Esophagus muscularis mucosa (tissue), 4 donors: ENCODE data around the gene ACY1. TPM values are rescaled to one million over a fixed set of nuclear protein-coding genes. Genes with fewer than 3 reads are reported as not detected.

ENCODE experiments used
- DNase-seq: peaks from one replicate; pipeline ENCODE4 v3.0.0-alpha.2; 2017; ENCODE audit errors: extremely low spot score
- H3K27ac ChIP-seq, 4 donors: fragments of 200-600 bp; sonication (generic); replicated peaks in 1 of 4; 1 replicate in 3 of 4; 2 replicates in 1 of 4; pipeline ENCODE4 v1.5.1; 2016 to 2019; ENCODE audit warnings: mild to moderate bottlenecking in 1 of 4
- H3K27me3 ChIP-seq, 4 donors: fragments of 200-600 bp; sonication (generic); one replicate each; pipeline versions ENCODE4 v1.5.1 to v1.6.0; 2016 to 2019
- H3K36me3 ChIP-seq, 4 donors: fragments of 200-600 bp; sonication (generic); one replicate each; pipeline ENCODE4 v1.5.1; 2016 to 2019
- H3K4me1 ChIP-seq, 4 donors: fragments of 200-600 bp; sonication (generic); one replicate each; pipeline ENCODE4 v1.5.1; 2016 to 2019
- H3K4me3 ChIP-seq, 4 donors: fragments of 200-600 bp; sonication (generic); 1 replicate in 2 of 4; 2 replicates in 2 of 4; pipeline ENCODE4 v1.5.1; 2016 to 2019; ENCODE audit warnings: mild to moderate bottlenecking in 4 of 4, moderate library complexity in 1 of 4
- H3K9me3 ChIP-seq, 4 donors: fragments of 200-600 bp; sonication (generic); 1 replicate in 3 of 4; 2 replicates in 1 of 4; pipeline ENCODE4 v1.5.1; 2016 to 2019
- EP300 ChIP-seq: sonication (generic); formaldehyde crosslinking; IDR thresholded peaks from one replicate; pipeline ENCODE4 v1.6.1; 2017; ENCODE audit warnings: antibody characterized with exemption
- POLR2A ChIP-seq: fragments of 450-650 bp; IDR thresholded peaks from one replicate; pipeline ENCODE4 v1.6.1; 2017; ENCODE audit warnings: antibody characterized with exemption, moderate library complexity, mild to moderate bottlenecking, low read depth
- POLR2AphosphoS5 ChIP-seq, 2 donors: sonication (generic); formaldehyde crosslinking; IDR thresholded peaks; one replicate each; pipeline ENCODE4 v1.6.1; 2017; ENCODE audit warnings: antibody characterized with exemption in 2 of 2
- WGBS: methylation state at CpG from one replicate; pipeline ENCODE4 v1.1.5; 2018; 5-methylcytosine and 5-hydroxymethylcytosine counted together
- intact Hi-C: fragments of 100-400 bp; cut with DNase I; formaldehyde crosslinking; loops from one replicate; pipeline ENCODE4 v1.15.1; 2023
- total RNA-seq, 4 donors: library from RNA; depleted of rRNA; stranded (reverse); fragments of >200 nt; gene quantifications; one replicate each; pipeline versions ENCODE4 v1.1.0 to v1.2.1, GENCODE V29; 2016
- TF ChIP-seq, protein P1 (sequence below), 3 experiments: fragments of 200-600 bp in 2 of 3; fragments of 450-650 bp in 1 of 3; sonication (generic) in 2 of 3; IDR thresholded peaks; one replicate each; pipeline ENCODE4 v1.5.1; 2017 to 2019; ENCODE audit warnings: antibody characterized with exemption in 3 of 3, mild to moderate bottlenecking in 2 of 3, moderate library complexity in 1 of 3

The ACY1 gene
- total RNA-seq, 4 donors from 2014 or later, result 10.0 to 19.2 (median 15.8) TPM

DNA sequence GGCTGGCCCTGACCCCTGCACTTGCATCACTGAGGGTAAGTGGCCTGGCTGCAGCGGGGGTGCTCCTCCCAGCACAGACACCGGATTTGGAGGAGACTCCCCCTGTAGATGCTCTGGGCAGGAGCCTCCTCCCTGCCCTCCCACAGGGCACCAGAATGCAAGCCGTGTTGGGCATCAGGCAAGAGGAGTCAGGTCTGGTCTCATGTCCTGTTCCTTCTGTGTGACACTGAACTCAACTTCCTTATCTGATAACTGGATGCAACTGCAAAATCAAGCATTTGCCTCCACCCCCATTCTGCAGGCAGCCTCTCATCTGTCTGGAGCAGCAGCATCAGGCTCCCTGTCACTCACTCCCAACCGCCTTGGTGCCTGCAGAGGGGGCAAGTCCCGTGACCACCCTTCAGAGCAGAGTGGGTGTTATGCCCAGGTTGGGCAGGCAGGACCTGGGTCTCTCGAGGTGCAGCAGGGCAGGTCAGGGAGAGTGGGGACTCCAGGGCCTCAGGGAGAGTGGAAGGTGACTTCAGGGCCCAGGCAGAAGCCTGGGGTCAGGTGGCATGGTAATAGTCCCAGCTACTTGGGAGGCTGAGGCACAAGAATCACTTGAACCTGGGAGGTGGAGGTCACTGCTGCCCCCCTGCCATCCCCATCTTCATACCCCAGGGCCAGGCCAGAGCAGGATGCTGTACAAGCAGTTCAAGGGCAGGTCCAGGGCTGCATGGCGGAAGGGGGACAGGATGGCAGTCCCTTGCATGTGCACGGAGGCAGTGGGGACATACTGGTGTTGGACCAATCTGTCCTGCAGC, 22.9 kb downstream of the ACY1 start:
- 55% methylated on average over 6 of the region's 8 CpGs for WGBS
- intact Hi-C loops, result loop anchor here (10.0 kb wide), 1 partner anchor 339 kb away; no protein-coding TSS in a partner anchor
- no peak for DNase-seq
- Histone ChIP-seq H3K27me3 (no peaks in the 10 kb centered on the region), H3K4me3 (no peak overlapping the region), H3K9me3 (no peaks in the 10 kb centered on the region), H3K4me1 (peaks cover 27 to 34% (median 32%) of the 10 kb centered on the region in 4 donors), H3K27ac (peak overlapping the region in 3 of 4 donors; percentile 16 to 39 (median 23)), H3K36me3 (no peaks in the 10 kb centered on the region)
- TF ChIP-seq POLR2A, result no peak
- TF ChIP-seq, protein P1, sequence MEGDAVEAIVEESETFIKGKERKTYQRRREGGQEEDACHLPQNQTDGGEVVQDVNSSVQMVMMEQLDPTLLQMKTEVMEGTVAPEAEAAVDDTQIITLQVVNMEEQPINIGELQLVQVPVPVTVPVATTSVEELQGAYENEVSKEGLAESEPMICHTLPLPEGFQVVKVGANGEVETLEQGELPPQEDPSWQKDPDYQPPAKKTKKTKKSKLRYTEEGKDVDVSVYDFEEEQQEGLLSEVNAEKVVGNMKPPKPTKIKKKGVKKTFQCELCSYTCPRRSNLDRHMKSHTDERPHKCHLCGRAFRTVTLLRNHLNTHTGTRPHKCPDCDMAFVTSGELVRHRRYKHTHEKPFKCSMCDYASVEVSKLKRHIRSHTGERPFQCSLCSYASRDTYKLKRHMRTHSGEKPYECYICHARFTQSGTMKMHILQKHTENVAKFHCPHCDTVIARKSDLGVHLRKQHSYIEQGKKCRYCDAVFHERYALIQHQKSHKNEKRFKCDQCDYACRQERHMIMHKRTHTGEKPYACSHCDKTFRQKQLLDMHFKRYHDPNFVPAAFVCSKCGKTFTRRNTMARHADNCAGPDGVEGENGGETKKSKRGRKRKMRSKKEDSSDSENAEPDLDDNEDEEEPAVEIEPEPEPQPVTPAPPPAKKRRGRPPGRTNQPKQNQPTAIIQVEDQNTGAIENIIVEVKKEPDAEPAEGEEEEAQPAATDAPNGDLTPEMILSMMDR (IDR thresholded peaks at IDR 0.05), result no peak
- no peak for TF ChIP-seq POLR2AphosphoS5 (IDR thresholded peaks at IDR 0.05)
- TF ChIP-seq EP300, result no peak

DNA sequence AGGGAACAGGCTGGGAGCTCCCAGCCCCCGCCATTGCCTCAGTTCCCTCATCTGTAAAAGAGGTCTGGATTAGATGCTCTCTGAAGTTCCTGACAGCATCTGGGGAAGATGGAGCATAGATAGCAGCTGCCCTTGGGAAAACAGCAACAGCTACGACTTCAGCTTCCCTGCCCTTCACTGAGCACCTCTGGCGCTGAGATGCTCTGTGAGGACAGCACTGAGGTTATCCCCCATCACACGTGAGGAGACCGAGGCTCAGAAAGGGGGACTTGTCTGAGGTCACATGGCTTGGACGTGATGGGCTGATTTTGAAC, 23.4 kb downstream of the ACY1 start:
- no peak for DNase-seq
- Histone ChIP-seq H3K27ac (no peak overlapping the region), H3K9me3 (no peaks in the 10 kb centered on the region), H3K36me3 (no peaks in the 10 kb centered on the region), H3K4me1 (peaks cover 26 to 28% (median 27%) of the 10 kb centered on the region in 4 donors), H3K4me3 (no peak overlapping the region), H3K27me3 (no peaks in the 10 kb centered on the region)
- TF ChIP-seq POLR2AphosphoS5 (IDR thresholded peaks at IDR 0.05) (no peak), EP300 (no peak), POLR2A (no peak)
- TF ChIP-seq, protein P1 (IDR thresholded peaks at IDR 0.05), result no peak
- 77% methylated on average over 2 of the region's 6 CpGs for WGBS
- intact Hi-C loops, result loop anchor here (10.0 kb wide), 1 partner anchor 338 kb away; no protein-coding TSS in a partner anchor

DNA sequence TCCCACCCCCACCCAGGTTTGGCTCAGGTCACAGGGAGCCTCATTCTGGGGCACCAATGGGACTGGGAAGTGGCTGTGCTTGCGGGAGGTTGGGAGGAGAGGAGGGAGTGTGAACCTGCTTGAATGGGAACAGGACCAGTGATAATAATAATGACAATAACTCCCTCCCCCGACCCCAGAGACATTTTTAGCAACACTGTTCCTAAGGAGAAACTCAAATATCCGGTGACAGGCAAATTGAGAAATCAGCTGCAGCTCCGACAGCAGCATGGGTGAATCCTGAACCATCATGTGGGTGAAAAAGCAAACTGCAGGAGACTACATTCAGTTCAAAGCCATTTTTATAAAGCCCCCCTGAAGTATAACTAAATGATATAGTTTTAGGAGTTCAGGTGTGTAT, 24.0 kb downstream of the ACY1 start:
- H3K27me3 ChIP-seq, result no peaks in the 10 kb centered on the region
- H3K9me3 ChIP-seq, result no peaks in the 10 kb centered on the region
- DNase-seq, result no peak
- no peaks in the 10 kb centered on the region for H3K36me3 ChIP-seq
- no peak overlapping the region for H3K27ac ChIP-seq
- TF ChIP-seq POLR2A (no peak), POLR2AphosphoS5 (IDR thresholded peaks at IDR 0.05) (no peak), EP300 (no peak)
- TF ChIP-seq, protein P1 (IDR thresholded peaks at IDR 0.05), result no peak
- peaks cover 25 to 27% (median 26%) of the 10 kb centered on the region in 4 donors for H3K4me1 ChIP-seq
- intact Hi-C loops, result loop anchor here (10.0 kb wide), 1 partner anchor 338 kb away; no protein-coding TSS in a partner anchor
- WGBS, result 72% methylated on average over 4 of the region's 4 CpGs
- no peak overlapping the region for H3K4me3 ChIP-seq

DNA sequence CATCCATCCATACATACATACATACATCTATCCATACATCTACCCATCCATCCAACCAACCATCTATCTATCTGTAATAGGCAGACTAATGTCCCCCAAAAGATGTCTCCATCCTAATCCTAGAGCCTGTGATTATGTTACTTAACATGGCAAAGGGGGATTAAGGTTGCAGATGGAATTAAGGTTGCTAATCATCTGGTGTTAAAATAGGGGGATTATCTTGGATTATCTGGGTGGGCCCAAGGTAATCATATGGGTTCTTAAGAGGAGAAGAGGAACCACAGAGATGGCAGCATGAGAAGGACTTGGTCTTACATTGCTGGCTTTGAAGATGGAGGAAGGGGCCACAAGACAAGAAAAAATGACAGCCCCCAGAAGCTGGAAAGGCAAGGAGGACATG, 27.1 kb downstream of the ACY1 start:
- no peaks in the 10 kb centered on the region for H3K9me3 ChIP-seq
- peaks cover 11 to 27% (median 12%) of the 10 kb centered on the region in 4 donors for H3K4me1 ChIP-seq
- no peak overlapping the region for H3K4me3 ChIP-seq
- no peak overlapping the region for H3K27ac ChIP-seq
- TF ChIP-seq, protein P1 (IDR thresholded peaks at IDR 0.05), result no peak
- TF ChIP-seq POLR2A, result no peak
- no peak for TF ChIP-seq EP300
- no peak for TF ChIP-seq POLR2AphosphoS5 (IDR thresholded peaks at IDR 0.05)
- no peaks in the 10 kb centered on the region for H3K36me3 ChIP-seq
- intact Hi-C loops, result no loop called here
- no peaks in the 10 kb centered on the region for H3K27me3 ChIP-seq
- DNase-seq, result no peak
